GM04504 (cell line): Measurements from ENCODE around the gene RGS9.
"Not testable (repeated sequence)": the region's sequence is repeated elsewhere in the genome, so short reads cannot be mapped to it uniquely, and the experiment has no call there.

Experiments
- DNase-seq: peaks from one replicate; pipeline ENCODE4 v3.0.0-alpha.2; 2012; ENCODE audit warnings: low read depth

Gene RGS9

GRCh38 chr17:65183736-65184135, 46.6 kb downstream of the RGS9 start:
- DNase-seq: no peak

GRCh38 chr17:65184235-65184959, 47.2 kb downstream of the RGS9 start:
- DNase-seq: no peak

DNA sequence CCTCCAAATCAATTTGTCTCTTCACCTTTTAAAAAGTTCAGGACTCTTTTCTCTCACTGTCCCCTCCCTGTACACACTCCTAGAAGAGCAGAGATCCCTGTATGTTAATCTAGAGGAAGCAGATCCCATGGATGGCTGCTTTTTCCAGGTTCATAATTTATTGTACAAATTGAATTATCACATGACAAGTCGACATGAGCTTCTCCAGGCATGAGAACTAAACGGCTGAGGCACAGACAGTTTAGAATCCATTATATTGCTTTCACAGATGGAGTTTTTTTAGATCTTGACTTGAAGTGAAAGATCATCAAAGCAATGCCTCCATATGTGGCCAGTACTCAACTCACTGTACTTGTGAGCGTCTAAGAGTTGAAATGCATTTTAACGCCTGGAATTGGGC, 47.9 kb downstream of the RGS9 start:
- DNase-seq: no peak

GRCh38 chr17:65185668-65186382, 48.7 kb downstream of the RGS9 start:
- DNase-seq: no peak

DNA sequence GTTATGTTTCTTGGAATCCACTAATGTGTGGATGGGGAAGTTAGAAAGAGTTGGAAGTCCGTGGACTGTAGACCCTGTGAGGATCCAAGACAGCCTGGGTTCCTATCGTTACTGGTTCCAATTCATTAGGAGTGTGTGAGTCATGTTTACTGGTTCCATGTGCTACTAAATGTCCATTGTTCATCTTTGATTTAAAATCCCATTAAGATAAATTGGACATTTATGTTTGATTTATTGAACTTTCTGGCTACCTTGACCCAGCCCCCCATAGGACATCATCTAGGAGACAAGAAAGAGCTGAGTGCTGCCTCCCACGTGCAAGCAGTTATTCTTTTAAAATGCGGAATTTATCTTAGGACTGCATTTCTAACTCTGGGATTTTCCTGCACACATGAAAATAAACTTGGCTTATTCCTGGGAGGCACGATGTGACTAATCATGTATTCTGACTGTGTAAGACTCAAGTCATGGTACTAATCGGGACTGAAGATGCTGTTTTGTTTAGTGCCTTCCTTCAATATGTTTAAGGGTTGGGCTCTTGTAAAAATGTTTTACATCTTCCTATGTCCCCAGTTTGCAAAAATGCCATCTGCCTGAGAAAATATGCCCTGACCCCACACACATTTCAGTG, 53.4 kb downstream of the RGS9 start:
- no peak for DNase-seq

GRCh38 chr17:65191811-65192740, 54.9 kb downstream of the RGS9 start:
- no peak for DNase-seq

- DNase-seq: no peak
Observed at GRCh38 chr17:65193305-65193704, 56.1 kb downstream of the RGS9 start.

- no peak for DNase-seq
Observed at GRCh38 chr17:65193716-65194293, 56.6 kb downstream of the RGS9 start.

DNA sequence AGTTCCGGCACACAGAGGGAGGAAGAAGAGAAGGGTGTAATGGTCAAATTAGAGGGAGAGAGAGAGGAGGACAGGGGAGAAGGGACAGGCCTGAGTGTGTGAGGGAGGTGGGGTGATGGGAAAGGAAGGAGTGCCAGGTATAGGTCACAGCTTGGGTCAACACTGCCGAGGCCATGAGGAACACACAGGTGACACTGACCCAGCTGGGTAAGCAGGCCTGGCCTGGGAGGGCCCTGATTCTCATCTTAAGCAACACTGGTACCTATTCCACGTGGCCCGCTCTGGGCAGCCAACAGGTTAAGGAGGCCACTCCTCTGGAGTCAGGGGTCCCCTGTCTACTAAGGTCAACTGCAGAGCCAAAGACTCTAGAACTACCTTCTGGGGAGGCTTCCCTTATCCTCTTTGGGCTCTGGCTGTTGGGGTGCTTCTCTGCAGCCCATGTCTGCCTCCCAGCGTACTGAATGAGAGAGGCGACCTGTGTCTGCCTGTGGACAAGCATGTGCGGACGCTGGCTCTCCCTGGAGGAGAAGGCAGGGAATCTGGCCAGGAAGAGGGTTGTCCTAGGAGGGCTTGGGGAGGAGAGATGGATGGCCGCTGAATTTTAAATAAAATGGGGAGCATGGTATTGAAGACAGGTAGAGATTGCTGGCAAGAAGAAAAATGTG, 57.6 kb downstream of the RGS9 start:
- no peak for DNase-seq

DNA sequence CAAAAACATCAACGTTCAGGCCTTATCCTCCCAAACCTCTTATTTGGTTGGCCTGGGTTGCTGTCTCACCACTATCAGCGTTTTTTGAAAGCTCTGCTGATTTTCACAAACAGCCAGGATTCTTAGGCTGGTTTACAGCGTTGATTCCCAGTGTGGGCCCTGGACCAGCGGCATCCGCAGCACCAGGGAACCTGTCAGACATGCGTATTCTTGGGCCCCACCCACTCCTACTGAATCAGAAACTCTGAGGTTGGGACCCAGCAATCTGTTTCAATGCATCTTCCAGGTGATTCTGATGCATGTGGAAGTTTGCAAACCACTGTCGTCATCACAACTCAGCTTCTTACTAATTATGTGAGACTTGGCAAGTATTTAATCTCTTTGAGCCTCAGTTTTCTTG, 58.5 kb downstream of the RGS9 start:
- no peak for DNase-seq

- no peak for DNase-seq
Observed at GRCh38 chr17:65196617-65197016, 59.4 kb downstream of the RGS9 start.

DNA sequence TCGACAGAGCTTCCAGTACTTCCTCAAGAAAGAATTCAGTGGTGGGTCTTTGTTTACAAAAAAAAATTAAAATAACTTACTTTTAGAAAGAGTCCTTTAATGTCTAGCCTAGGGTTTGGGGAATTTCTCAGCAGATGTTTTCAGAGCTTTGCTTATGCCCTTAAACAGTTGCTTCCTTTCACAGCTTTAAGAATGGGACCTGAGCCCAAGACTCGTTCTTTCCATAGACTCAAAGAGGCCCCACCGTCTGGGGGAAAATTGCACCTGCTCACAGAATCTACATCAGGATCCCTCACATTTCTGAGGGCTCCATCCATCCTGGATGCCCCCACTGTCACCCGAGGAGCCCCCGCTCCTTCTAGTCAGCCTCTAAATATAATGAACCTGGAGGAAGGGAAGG, 60.0 kb downstream of the RGS9 start:
- no peak for DNase-seq

DNA sequence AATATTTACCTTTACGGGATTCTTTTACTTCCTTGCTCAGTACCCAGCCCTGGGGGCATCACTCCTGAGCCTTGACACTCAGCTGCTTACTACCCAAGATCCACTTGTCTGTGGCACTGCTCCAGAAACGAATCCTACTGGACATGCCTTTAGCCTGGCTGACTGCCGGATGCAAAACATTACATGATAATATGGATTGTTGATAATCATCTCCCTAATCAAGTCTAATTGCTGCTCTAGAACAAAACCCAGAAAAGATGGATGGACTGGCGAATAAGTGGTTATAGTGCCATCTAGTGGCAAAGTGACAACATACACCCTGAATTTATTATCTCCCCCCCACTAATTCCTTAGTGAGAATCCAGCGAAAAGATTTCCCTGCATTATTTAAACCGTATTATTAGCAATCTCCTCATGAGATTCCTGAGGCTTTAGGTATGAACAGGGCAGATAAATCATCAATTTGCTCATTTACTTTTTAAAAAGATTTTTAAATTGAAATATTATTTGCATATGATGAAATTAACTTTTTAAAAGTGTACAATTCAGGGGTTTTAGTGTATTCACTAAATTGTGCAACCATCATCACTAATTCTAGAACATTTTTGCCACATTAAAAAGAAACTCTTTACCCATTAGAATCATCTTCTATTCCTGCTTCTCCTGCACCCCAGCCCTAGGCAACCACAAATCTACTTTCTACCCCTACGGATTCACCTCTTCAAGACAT, 61.6 kb downstream of the RGS9 start:
- no peak for DNase-seq

DNA sequence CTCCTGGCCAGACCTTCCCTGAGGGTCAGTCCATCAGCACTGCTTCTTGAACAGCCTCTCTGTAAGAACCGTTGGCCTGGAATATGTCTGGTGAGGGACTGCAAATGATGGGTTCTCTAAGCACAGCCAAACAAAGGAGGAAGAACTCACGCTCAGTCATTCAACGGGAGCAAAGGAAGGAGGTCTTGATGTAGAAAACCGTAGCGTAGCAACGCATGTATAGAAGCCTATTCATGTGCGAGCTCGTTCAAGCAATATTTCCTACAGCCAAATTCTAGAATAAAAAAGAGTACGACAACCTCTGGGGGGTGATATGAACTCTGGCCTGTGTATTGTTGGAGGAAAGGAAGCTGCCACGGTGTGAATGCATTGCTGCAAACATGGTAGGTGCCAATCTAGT, 64.2 kb downstream of the RGS9 start:
- no peak for DNase-seq

- DNase-seq: no peak
Observed at GRCh38 chr17:65202844-65203571, 65.8 kb downstream of the RGS9 start.

DNA sequence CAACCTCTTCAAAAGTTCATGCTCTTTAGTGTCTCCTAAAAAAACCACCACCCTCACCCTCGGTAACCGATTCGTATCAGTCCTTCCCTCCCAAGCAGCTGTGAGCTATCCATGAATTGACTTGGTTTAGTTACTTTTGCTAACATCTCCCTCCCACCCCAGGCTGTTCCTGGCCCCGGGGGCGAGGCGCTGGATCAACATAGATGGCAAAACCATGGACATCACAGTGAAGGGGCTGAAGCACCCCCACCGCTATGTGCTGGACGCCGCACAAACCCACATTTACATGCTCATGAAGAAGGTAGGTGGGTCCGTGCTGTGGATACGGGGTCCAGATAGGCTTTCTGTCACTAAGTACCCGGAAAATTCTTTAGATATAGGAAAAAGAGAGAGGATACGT, 66.8 kb downstream of the RGS9 start:
- no peak for DNase-seq

DNA sequence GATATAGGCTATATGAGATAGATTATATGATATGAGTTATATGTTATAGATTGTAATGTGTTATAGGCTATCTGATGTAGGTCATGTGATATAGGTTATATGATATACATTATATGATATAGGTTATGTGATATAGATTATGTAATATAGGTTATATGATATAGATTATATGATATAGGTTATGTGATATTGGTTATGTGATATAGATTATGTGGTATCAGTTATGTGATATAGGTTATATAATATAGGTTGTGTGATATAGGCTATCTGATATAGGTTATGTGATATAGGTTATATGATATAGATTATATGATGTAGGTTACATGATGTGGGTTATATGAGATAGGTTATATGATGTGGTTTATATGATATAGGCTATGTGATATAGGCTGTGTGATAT, 68.5 kb downstream of the RGS9 start:
- DNase-seq: no peak

DNA sequence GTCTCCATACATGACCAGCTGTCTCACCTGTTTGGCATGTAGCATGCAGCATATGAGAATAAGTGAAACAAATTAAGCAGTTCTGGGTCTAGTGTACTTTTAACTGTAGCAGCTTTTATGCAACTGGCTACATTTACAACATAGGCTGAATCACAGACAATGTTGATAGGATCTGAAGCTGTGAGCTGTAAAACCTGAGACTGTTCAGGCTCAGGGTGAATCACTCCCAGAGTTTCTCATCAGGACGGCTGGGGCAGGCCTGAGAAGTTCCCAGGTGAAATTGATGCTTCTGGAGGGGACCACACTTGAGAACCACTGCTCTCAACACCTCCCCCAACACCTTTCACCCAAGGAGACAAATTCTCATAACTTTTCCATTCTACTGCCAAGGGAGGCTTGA, 70.3 kb downstream of the RGS9 start:
- not testable (repeated sequence) for DNase-seq

GRCh38 chr17:65208717-65209116, 71.5 kb downstream of the RGS9 start:
- no peak for DNase-seq

DNA sequence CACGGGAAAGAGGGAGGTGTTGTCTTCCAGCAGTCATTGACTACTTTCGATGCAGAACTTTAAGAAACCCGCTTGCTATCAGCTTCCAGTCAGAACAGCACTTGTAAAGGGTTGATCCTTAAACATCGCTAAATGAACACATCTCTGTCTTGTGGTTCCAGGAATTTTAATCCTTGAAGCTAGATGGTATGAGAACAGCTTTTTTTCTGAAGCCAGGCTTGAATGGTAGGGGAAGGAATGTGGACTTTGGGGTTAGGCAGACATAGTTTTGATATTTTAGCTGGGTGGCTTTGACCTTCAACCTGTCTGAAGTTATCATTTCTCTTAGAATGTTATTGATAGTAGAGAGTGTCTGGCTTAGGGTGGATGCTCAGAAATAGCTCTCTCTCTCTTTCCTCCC, 81.1 kb downstream of the RGS9 start:
- DNase-seq: no peak
